Measurements from ENCODE around the gene IVNS1ABP.

IVNS1ABP gene

DNA sequence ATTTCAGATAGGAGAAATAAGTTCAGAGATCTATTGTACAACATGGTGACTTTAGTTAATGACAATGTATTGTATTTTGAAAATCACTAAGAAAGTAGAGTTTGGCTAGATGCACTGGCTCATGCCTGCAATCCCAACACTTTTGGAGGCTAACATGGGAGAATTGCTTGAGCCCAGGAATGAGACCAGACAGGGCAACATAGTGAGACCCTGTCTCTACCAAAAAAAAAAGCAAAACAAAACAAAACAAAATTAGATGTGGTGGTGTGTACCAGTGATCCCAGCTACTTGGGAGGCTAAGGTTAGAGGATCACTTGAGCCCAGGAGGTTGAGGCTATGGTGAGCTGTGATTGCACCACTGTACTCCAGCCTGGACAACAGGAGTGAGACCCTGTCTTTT lies 27.2 kb downstream of the IVNS1ABP start:
- DNase-seq (ENCODE audit: low spot score) = no peak
- TF ChIP-seq, protein P1, sequence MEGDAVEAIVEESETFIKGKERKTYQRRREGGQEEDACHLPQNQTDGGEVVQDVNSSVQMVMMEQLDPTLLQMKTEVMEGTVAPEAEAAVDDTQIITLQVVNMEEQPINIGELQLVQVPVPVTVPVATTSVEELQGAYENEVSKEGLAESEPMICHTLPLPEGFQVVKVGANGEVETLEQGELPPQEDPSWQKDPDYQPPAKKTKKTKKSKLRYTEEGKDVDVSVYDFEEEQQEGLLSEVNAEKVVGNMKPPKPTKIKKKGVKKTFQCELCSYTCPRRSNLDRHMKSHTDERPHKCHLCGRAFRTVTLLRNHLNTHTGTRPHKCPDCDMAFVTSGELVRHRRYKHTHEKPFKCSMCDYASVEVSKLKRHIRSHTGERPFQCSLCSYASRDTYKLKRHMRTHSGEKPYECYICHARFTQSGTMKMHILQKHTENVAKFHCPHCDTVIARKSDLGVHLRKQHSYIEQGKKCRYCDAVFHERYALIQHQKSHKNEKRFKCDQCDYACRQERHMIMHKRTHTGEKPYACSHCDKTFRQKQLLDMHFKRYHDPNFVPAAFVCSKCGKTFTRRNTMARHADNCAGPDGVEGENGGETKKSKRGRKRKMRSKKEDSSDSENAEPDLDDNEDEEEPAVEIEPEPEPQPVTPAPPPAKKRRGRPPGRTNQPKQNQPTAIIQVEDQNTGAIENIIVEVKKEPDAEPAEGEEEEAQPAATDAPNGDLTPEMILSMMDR (IDR thresholded peaks at IDR 0.05; ENCODE audit: borderline replicate concordance, control extremely low read depth, extremely low read depth, insufficient read depth, missing control alignments) = no peak
- in situ Hi-C loops (cut with MboI; ENCODE audit: low sequenced_read_pairs, unreplicated experiment) = no loop called here

DNA sequence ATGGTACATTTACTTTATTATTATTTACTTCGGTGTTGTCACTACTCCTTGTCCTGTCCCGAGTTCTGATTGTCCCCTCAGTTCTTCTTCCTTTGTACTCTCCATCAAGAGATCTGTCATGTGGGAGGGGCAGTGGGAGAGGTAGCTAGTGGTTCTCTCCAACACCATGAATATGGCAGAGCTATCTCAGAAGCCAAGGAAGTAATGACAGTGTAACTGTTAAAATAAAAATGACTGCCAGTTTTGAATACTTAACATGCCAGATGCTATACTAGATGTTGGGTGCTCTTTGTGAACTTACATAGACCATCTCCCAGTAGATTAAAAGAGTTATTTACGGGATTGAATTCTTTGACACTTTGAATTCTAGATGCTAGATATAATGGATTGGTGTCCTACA lies 28.6 kb downstream of the IVNS1ABP start:
- TF ChIP-seq, protein P1 (IDR thresholded peaks at IDR 0.05; ENCODE audit: borderline replicate concordance, control extremely low read depth, extremely low read depth, insufficient read depth, missing control alignments) = no peak
- in situ Hi-C loops (cut with MboI; ENCODE audit: low sequenced_read_pairs, unreplicated experiment) = no loop called here
- DNase-seq (ENCODE audit: low spot score) = no peak

DNA sequence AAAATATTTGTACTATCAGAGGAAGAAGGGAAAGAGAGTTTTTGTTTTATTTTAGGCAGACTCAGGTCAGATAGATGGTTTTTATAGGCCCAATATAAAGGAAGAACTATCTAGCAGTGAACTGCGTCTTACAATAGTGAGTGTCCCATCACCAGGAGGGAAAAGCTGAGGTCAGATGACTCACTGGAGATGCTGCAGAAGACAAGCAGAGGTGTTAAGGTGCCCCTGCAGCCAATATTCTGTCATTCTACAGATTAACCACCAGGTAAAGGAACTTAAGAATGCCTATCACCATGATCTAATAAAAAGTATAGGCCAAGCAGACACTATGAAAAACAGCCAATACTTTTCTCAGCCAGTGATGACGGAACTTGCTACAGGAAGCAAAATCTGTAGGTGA lies 29.6 kb downstream of the IVNS1ABP start:
- DNase-seq (ENCODE audit: low spot score) = no peak
- in situ Hi-C loops (cut with MboI; ENCODE audit: low sequenced_read_pairs, unreplicated experiment) = no loop called here
- TF ChIP-seq, protein P1 (IDR thresholded peaks at IDR 0.05; ENCODE audit: borderline replicate concordance, control extremely low read depth, extremely low read depth, insufficient read depth, missing control alignments) = no peak

DNA sequence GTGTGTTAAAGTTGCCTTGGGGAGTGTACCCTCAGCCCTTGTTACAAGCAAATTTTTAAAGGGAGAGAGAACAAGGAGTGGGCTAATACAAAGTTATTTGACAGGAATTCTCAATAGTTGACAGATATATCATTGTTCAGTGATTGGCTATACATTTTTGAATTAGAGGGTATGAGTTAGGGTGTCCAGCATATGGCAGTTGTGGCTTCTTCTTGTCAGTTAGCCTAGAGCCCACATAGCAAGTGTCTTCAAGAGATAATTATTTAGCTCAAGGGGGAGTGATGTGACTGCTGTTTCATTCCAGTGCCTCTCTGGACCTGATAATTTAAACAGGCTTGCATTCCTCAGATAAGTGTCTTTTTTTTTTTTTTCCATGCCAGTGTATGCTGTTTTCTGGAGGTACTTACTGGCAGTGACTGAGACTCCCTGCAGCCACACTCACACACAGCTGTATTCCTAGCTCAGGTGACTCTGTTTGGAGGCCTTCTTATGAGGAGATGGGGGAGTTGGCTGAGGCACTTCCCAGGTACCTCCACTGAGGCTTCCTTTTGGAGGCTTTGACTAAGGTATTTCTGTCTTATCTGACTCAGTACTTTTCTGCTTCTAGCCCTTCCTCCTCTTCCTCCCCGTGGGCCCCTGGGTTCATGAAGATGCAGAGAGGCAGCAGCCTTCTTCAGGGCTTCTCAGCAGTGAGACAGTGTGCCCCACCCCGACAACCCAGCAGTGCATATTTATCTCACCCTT lies 32.3 kb downstream of the IVNS1ABP start:
- in situ Hi-C loops (cut with MboI; ENCODE audit: low sequenced_read_pairs, unreplicated experiment) = no loop called here
- no peak for DNase-seq (ENCODE audit: low spot score)
- TF ChIP-seq, protein P1 (IDR thresholded peaks at IDR 0.05; ENCODE audit: borderline replicate concordance, control extremely low read depth, extremely low read depth, insufficient read depth, missing control alignments) = no peak

DNA sequence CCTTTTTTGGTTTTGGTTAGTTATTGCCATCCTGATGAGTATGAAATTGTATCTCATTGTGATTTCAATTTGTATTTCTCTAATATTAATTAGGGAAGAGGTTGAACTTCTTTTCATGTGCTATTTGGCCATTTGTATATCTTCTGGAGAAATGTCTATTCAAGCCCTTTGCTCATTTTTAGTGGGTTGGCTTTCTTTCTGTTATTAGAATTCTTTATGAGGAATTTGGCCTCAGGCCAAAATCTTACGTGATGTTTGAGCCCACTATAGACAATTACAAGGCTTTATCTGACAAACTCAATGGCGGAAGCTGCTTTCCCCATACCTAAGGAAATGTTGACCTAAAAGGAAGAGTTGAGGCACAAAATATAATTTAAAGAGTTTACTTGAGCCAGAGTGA lies 32.9 kb downstream of the IVNS1ABP start:
- in situ Hi-C loops (cut with MboI; ENCODE audit: low sequenced_read_pairs, unreplicated experiment) = no loop called here
- TF ChIP-seq, protein P1 (IDR thresholded peaks at IDR 0.05; ENCODE audit: borderline replicate concordance, control extremely low read depth, extremely low read depth, insufficient read depth, missing control alignments) = no peak
- DNase-seq (ENCODE audit: low spot score) = no peak

DNA sequence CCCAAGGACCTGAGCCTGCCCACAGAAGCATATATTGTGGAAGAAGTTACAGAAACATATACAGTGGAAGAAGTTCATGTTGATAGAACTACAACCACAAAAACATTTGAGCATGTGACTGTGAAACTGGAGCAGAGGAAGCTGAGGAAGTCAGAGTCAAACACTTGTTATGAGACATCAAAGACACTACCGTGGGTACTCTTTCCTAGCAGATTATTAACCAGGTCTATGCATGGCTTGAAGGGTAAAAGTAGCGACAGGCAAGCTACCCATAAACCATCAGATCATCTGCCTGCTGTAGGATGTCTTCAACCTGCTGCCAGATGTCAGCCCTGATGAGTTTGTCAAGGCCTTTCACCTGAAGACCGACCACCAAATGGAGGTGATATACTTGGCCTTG lies 35.8 kb downstream of the IVNS1ABP start:
- TF ChIP-seq, protein P1 (IDR thresholded peaks at IDR 0.05; ENCODE audit: borderline replicate concordance, control extremely low read depth, extremely low read depth, insufficient read depth, missing control alignments) = no peak
- no peak for DNase-seq (ENCODE audit: low spot score)
- in situ Hi-C loops (cut with MboI; ENCODE audit: low sequenced_read_pairs, unreplicated experiment) = no loop called here

Measured in GM13976 (cell line).